Smooth muscle cell (in vitro differentiated cells): ENCODE data around the gene PLA2G4D. TPM values are rescaled to one million over a fixed set of nuclear protein-coding genes. Genes with fewer than 3 reads are reported as not detected.

Source experiments
- DNase-seq: peaks from one replicate; lab custom pipeline; 2025; ENCODE audit not compliant: unreplicated experiment; lab: John Stamatoyannopoulos, UW
- H2AFZ ChIP-seq: fragments of 200-600 bp; sonication (generic); 2 replicates; pipeline ENCODE4 v1.6.0; 2016; ENCODE audit warnings: antibody characterized with exemption, low read depth, mild to moderate bottlenecking
- H3F3A ChIP-seq: fragments of 200-600 bp; sonication (generic); 2 replicates; pipeline ENCODE4 v1.6.0; 2017; ENCODE audit warnings: antibody characterized with exemption, low read depth
- H3K27ac ChIP-seq: fragments of 200-600 bp; sonication (generic); 2 replicates; pipeline ENCODE4 v1.5.1; 2016; ENCODE audit warnings: low read depth, mild to moderate bottlenecking
- H3K27me3 ChIP-seq: fragments of 200-600 bp; sonication (generic); 2 replicates; pipeline ENCODE4 v1.6.1; 2016; ENCODE audit warnings: low read depth, mild to moderate bottlenecking
- H3K36me3 ChIP-seq: fragments of 200-600 bp; sonication (generic); 2 replicates; pipeline ENCODE4 v1.5.1; 2016; ENCODE audit warnings: low read depth
- H3K4me1 ChIP-seq: fragments of 200-600 bp; sonication (generic); 2 replicates; pipeline ENCODE4 v1.5.1; 2016; ENCODE audit warnings: low read depth
- H3K4me2 ChIP-seq: fragments of 200-600 bp; sonication (generic); 2 replicates; pipeline ENCODE4 v1.6.0; 2016; ENCODE audit warnings: mild to moderate bottlenecking
- H3K4me3 ChIP-seq: fragments of 200-600 bp; sonication (generic); 2 replicates; pipeline ENCODE4 v1.5.1; 2016; ENCODE audit warnings: mild to moderate bottlenecking
- H3K79me2 ChIP-seq: fragments of 200-600 bp; sonication (generic); 2 replicates; pipeline ENCODE4 v1.6.0; 2016; ENCODE audit warnings: low read depth, mild to moderate bottlenecking
- H3K9ac ChIP-seq: fragments of 200-600 bp; sonication (generic); 2 replicates; pipeline ENCODE4 v1.6.0; 2016; ENCODE audit warnings: low read depth
- H3K9me3 ChIP-seq: fragments of 200-600 bp; sonication (generic); replicated peaks from 2 replicates; pipeline ENCODE4 v1.5.1; 2016; ENCODE audit warnings: low read depth
- H4K20me1 ChIP-seq: fragments of 200-600 bp; sonication (generic); 2 replicates; pipeline ENCODE4 v1.6.0; 2016; ENCODE audit warnings: low read depth
- CTCF ChIP-seq: fragments of 200-600 bp; sonication (generic); IDR thresholded peaks from 2 replicates; pipeline ENCODE4 v1.5.1; 2017; ENCODE audit warnings: borderline replicate concordance, mild to moderate bottlenecking, antibody characterized with exemption; ENCODE audit not compliant: insufficient read depth, poor library complexity, severe bottlenecking
- WGBS: methylation state at CpG from one replicate; pipeline ENCODE4 v1.1.7; 2016; ENCODE audit warnings: low lambda C conversion rate; 5-methylcytosine and 5-hydroxymethylcytosine counted together
- polyA plus RNA-seq: library from polyadenylated mRNA; unstranded; fragments of >200 nt; fragmentation: Nextera tagmentation; extraction: Ambion mirVana; gene quantifications from 2 replicates; pipeline ENCODE4 v1.2.1, GENCODE V29; 2016
- total RNA-seq: library from RNA; depleted of rRNA; stranded (reverse); fragments of >200 nt; gene quantifications from 2 replicates; pipeline ENCODE4 v1.2.3, GENCODE V29; 2014

The PLA2G4D gene
- total and polyA plus RNA-seq, 2 experiments from 2014 or later, result 0.17 to 0.36 TPM

GRCh38 chr15:42060477-42060763 is 33.9 kb downstream of the PLA2G4D start:
- H3K36me3 ChIP-seq, result no peaks in the 10 kb centered on the region
- no peaks in the 10 kb centered on the region for H3K9me3 ChIP-seq
- H3K4me3 ChIP-seq, result no peak overlapping the region
- no peak overlapping the region for H3K4me2 ChIP-seq
- no peaks in the 10 kb centered on the region for H3K27me3 ChIP-seq
- H3F3A ChIP-seq, result no peaks in the 10 kb centered on the region
- no peak for DNase-seq
- H4K20me1 ChIP-seq, result no peaks in the 10 kb centered on the region
- WGBS, result 78% methylated on average over 4 of the region's 4 CpGs
- H3K79me2 ChIP-seq, result no peaks in the 10 kb centered on the region
- H3K4me1 ChIP-seq, result no peaks in the 10 kb centered on the region
- H3K9ac ChIP-seq, result no peak overlapping the region
- H2AFZ ChIP-seq, result no peak overlapping the region
- H3K27ac ChIP-seq, result no peak overlapping the region
- TF ChIP-seq CTCF, result no peak

GRCh38 chr15:42059661-42060476 is 34.5 kb downstream of the PLA2G4D start:
- no peak overlapping the region for H3K27ac ChIP-seq
- H2AFZ ChIP-seq, result no peak overlapping the region
- no peak overlapping the region for H3K9ac ChIP-seq
- TF ChIP-seq CTCF, result peak; percentile 96
- H3K36me3 ChIP-seq, result no peaks in the 10 kb centered on the region
- no peaks in the 10 kb centered on the region for H3F3A ChIP-seq
- H3K9me3 ChIP-seq, result no peaks in the 10 kb centered on the region
- peak; percentile 24 for DNase-seq
- 52% methylated on average over 14 of the region's 14 CpGs for WGBS
- no peak overlapping the region for H3K4me2 ChIP-seq
- no peaks in the 10 kb centered on the region for H4K20me1 ChIP-seq
- no peaks in the 10 kb centered on the region for H3K4me1 ChIP-seq
- H3K27me3 ChIP-seq, result no peaks in the 10 kb centered on the region
- H3K79me2 ChIP-seq, result no peaks in the 10 kb centered on the region
- H3K4me3 ChIP-seq, result no peak overlapping the region

- no peak for TF ChIP-seq CTCF
- 85% methylated on average over 3 of the region's 3 CpGs for WGBS
- DNase-seq, result no peak
These were observed 35.6 kb downstream of the PLA2G4D start for GRCh38 chr15:42058791-42059190.

More at GRCh38 chr15:42058791-42059190, 35.6 kb downstream of the PLA2G4D start:
- Histone ChIP-seq H4K20me1 (no peaks in the 10 kb centered on the region), H3K9me3 (no peaks in the 10 kb centered on the region), H3K27me3 (peaks cover 4% of the 10 kb centered on the region), H3K9ac (no peak overlapping the region), H3K4me2 (no peak overlapping the region), H3K27ac (no peak overlapping the region), H3K4me1 (no peaks in the 10 kb centered on the region), H3K36me3 (no peaks in the 10 kb centered on the region), H3K79me2 (no peaks in the 10 kb centered on the region), H3F3A (no peaks in the 10 kb centered on the region), H3K4me3 (no peak overlapping the region), H2AFZ (no peak overlapping the region)
